Measurements from ENCODE around the gene LRRN3.

DNA sequence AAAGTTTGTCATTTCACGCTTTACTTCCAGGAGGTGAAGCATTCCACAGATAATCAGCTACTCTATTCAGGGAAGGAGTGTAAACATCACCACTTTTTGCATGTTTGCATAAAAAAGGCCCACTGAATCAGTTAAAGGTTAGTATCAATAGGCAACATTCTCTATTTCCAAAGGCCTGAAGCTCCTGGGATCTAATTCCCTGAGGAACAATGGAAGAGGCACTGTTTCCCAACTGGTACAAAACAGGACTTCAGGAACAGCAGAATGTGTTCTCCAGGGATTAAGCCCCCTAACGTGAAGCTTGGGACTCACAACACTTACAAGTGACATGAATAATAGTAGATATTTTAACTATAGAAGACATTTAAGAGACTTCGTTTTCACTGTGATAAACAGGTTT lies 6.1 kb downstream of the LRRN3 start:
- TF ChIP-seq POLR2A (IDR thresholded peaks at IDR 0.05; ENCODE audit: low read depth, low read length) (no peak), POLR2AphosphoS5 (IDR thresholded peaks at IDR 0.05; ENCODE audit: low read depth, low read length) (no peak), TAF1 (IDR thresholded peaks at IDR 0.05; ENCODE audit: low read depth, low read length) (no peak)
